SK-N-SH treated with all-trans-retinoic acid at 6 μM for 48 hours (cell line): ENCODE measurements around the gene PGPEP1.

Source experiments
- ATAC-seq: fragments of 200-7000 bp; cut with Tn5 transposase; 3 replicates; pipeline ENCODE4 v1.9.1; 2020; ENCODE audit warnings: mild to moderate bottlenecking, moderate library complexity
- BACH2 ChIP-seq: fragments of 250-450 bp; sonication (Bioruptor Pico); IDR thresholded peaks from 2 replicates; pipeline ENCODE4 v1.9.0; 2021; ENCODE audit warnings: mild to moderate bottlenecking, borderline replicate concordance
- CREB5 ChIP-seq: fragments of 250-450 bp; sonication (Bioruptor Pico); IDR thresholded peaks from 2 replicates; pipeline ENCODE4 v1.5.1; 2020; ENCODE audit warnings: low read depth, mild to moderate bottlenecking, moderate library complexity
- CSDC2 ChIP-seq: fragments of 250-450 bp; sonication (Bioruptor Pico); IDR thresholded peaks from 2 replicates; pipeline ENCODE4 v1.5.0; 2020; ENCODE audit warnings: mild to moderate bottlenecking, moderate library complexity
- ESRRG ChIP-seq: fragments of 250-450 bp; sonication (Bioruptor Pico); IDR thresholded peaks from 2 replicates; pipeline ENCODE4 v1.6.1; 2021; ENCODE audit warnings: mild to moderate bottlenecking
- GLIS3 ChIP-seq: fragments of 250-450 bp; sonication (Bioruptor Pico); IDR thresholded peaks from 2 replicates; pipeline ENCODE4 v1.5.0; 2020; ENCODE audit warnings: mild to moderate bottlenecking, moderate library complexity
- ISL1 ChIP-seq: fragments of 250-450 bp; sonication (Bioruptor Pico); IDR thresholded peaks from 2 replicates; pipeline ENCODE4 v2.1.2; 2022; ENCODE audit warnings: mild to moderate bottlenecking, moderate library complexity
- PPARA ChIP-seq: fragments of 250-450 bp; sonication (Bioruptor Pico); IDR thresholded peaks from 2 replicates; pipeline ENCODE4 v1.5.0; 2020; ENCODE audit warnings: mild to moderate bottlenecking, borderline replicate concordance
- RARB ChIP-seq: fragments of 250-450 bp; sonication (Bioruptor Pico); IDR thresholded peaks from 2 replicates; pipeline ENCODE4 v1.8.0; 2021; ENCODE audit warnings: mild to moderate bottlenecking, moderate library complexity
- SNAI2 ChIP-seq: fragments of 250-450 bp; sonication (Bioruptor Pico); IDR thresholded peaks from 2 replicates; pipeline ENCODE4 v1.5.0; 2020; ENCODE audit warnings: mild to moderate bottlenecking, moderate library complexity
- TCF4 ChIP-seq: fragments of 250-450 bp; sonication (Bioruptor Pico); IDR thresholded peaks from 2 replicates; pipeline ENCODE4 v1.8.0; 2021; ENCODE audit warnings: mild to moderate bottlenecking, moderate library complexity, borderline replicate concordance
- TOX ChIP-seq: fragments of 250-450 bp; sonication (Bioruptor Pico); IDR thresholded peaks from 2 replicates; pipeline ENCODE4 v1.8.0; 2021; ENCODE audit warnings: mild to moderate bottlenecking, moderate library complexity, borderline replicate concordance
- ZFP3 ChIP-seq: fragments of 250-450 bp; sonication (Bioruptor Pico); IDR thresholded peaks from 2 replicates; pipeline ENCODE4 v1.5.0; 2020; ENCODE audit warnings: mild to moderate bottlenecking, moderate library complexity
- ZNF70 ChIP-seq: fragments of 450-650 bp; formaldehyde crosslinking; IDR thresholded peaks from 2 replicates; pipeline ENCODE4 v1.5.0; 2020; ENCODE audit warnings: mild to moderate bottlenecking, moderate library complexity
- ZNF8 ChIP-seq: fragments of 450-650 bp; formaldehyde crosslinking; IDR thresholded peaks from 2 replicates; pipeline ENCODE4 v1.5.0; 2020; ENCODE audit warnings: mild to moderate bottlenecking, moderate library complexity
- TF ChIP-seq, protein P1 (sequence below): fragments of 250-450 bp; sonication (Bioruptor Pico); IDR thresholded peaks from 2 replicates; pipeline ENCODE4 v1.5.0; 2020; ENCODE audit warnings: mild to moderate bottlenecking, moderate library complexity
- TF ChIP-seq, protein P2 (sequence below): fragments of 250-450 bp; sonication (Bioruptor Pico); IDR thresholded peaks from 2 replicates; pipeline ENCODE4 v1.5.1; 2021; ENCODE audit warnings: mild to moderate bottlenecking, moderate library complexity
- TF ChIP-seq, protein P3 (sequence below): fragments of 250-450 bp; sonication (Bioruptor Pico); IDR thresholded peaks from 2 replicates; pipeline ENCODE4 v1.8.0; 2020; ENCODE audit warnings: mild to moderate bottlenecking, moderate library complexity, borderline replicate concordance
- TF ChIP-seq, protein P4 (sequence below): fragments of 250-450 bp; sonication (Bioruptor Pico); IDR thresholded peaks from 2 replicates; pipeline ENCODE4 v1.8.0; 2021; ENCODE audit warnings: low read depth, mild to moderate bottlenecking, moderate library complexity, borderline replicate concordance

Gene PGPEP1

DNA sequence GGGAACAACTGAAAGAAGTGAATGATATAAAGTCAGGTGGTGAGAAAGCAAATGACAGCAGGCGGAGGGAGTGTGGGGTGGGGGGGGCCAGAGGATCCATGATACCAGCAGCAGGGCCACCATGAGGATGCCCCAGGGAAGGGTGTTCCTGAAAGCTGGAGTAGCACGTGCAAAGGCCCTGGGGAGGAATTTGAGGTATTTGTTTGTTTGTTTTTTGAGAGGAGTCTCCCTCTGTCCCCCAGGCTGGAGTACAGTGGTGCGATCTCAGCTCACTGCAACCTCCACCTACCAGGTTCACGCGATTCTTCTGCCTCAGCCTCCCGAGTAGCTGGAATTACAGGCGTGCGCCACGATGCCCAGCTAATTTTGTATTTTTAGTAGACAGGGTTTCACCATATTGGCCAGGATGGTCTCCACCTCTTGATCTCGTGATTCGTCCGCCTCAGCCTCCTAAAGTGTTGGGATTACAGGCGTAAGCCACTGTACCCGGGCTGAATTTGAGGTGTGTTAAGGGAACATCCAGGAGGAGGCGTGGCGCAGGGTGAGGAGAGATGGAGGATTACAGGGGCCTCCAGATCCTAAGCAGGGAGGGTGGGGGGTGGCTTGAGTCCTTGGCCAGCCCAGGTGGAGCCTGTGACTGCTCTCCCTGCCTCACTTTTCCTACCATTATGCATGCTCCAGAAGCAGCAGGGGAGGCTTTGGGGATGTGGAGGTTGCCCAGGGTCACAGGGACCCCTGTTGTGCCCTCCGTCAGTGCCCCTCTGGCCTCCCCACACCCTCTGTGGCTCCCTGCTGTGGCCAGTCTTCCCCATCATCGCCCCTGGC, 46.5 kb upstream of the PGPEP1 start:
- no peak for ATAC-seq
- no peak for TF ChIP-seq BACH2
- no peak for TF ChIP-seq RARB (CRISPR knock-in tag)
- no peak for TF ChIP-seq ESRRG (CRISPR knock-in tag)
- no peak for TF ChIP-seq TOX (CRISPR knock-in tag)
- TF ChIP-seq ZNF8: no peak
- TF ChIP-seq PPARA (CRISPR knock-in tag): no peak
- TF ChIP-seq, protein P1, sequence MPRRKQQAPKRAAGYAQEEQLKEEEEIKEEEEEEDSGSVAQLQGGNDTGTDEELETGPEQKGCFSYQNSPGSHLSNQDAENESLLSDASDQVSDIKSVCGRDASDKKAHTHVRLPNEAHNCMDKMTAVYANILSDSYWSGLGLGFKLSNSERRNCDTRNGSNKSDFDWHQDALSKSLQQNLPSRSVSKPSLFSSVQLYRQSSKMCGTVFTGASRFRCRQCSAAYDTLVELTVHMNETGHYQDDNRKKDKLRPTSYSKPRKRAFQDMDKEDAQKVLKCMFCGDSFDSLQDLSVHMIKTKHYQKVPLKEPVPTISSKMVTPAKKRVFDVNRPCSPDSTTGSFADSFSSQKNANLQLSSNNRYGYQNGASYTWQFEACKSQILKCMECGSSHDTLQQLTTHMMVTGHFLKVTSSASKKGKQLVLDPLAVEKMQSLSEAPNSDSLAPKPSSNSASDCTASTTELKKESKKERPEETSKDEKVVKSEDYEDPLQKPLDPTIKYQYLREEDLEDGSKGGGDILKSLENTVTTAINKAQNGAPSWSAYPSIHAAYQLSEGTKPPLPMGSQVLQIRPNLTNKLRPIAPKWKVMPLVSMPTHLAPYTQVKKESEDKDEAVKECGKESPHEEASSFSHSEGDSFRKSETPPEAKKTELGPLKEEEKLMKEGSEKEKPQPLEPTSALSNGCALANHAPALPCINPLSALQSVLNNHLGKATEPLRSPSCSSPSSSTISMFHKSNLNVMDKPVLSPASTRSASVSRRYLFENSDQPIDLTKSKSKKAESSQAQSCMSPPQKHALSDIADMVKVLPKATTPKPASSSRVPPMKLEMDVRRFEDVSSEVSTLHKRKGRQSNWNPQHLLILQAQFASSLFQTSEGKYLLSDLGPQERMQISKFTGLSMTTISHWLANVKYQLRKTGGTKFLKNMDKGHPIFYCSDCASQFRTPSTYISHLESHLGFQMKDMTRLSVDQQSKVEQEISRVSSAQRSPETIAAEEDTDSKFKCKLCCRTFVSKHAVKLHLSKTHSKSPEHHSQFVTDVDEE: no peak
- no peak for TF ChIP-seq SNAI2 (CRISPR knock-in tag)

DNA sequence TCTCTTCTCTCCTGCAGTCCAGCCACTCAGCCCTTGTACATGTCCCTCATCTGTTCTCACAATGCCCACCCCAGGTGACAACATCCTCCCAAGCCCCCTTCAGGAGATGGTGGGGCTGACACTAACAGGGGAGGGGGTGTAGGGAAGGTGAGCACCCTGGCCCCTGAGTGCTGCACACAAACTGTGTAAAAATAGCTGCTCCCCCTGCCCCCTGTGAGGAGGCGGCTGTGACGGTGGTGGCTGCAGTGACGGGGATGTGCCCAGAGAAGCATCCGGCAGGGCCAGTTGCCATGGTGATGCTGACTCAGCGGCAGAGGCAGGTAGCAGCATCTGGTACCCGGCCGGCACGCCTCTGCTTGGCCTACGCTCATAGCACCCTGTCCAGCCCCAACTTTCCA, 45.9 kb upstream of the PGPEP1 start:
- TF ChIP-seq ZFP3 (CRISPR knock-in tag): no peak
- no peak for ATAC-seq

- ATAC-seq: no peak
- TF ChIP-seq TCF4 (CRISPR knock-in tag) (no peak), CSDC2 (no peak), RARB (CRISPR knock-in tag) (no peak), ZNF70 (no peak), CREB5 (CRISPR knock-in tag) (no peak), ISL1 (no peak), ZNF8 (no peak), BACH2 (no peak), PPARA (CRISPR knock-in tag) (no peak), GLIS3 (no peak), TOX (CRISPR knock-in tag) (no peak), ESRRG (CRISPR knock-in tag) (no peak)
- TF ChIP-seq, protein P2, sequence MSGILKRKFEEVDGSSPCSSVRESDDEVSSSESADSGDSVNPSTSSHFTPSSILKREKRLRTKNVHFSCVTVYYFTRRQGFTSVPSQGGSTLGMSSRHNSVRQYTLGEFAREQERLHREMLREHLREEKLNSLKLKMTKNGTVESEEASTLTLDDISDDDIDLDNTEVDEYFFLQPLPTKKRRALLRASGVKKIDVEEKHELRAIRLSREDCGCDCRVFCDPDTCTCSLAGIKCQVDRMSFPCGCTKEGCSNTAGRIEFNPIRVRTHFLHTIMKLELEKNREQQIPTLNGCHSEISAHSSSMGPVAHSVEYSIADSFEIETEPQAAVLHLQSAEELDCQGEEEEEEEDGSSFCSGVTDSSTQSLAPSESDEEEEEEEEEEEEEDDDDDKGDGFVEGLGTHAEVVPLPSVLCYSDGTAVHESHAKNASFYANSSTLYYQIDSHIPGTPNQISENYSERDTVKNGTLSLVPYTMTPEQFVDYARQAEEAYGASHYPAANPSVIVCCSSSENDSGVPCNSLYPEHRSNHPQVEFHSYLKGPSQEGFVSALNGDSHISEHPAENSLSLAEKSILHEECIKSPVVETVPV (CRISPR knock-in tag): no peak
- TF ChIP-seq, protein P3, sequence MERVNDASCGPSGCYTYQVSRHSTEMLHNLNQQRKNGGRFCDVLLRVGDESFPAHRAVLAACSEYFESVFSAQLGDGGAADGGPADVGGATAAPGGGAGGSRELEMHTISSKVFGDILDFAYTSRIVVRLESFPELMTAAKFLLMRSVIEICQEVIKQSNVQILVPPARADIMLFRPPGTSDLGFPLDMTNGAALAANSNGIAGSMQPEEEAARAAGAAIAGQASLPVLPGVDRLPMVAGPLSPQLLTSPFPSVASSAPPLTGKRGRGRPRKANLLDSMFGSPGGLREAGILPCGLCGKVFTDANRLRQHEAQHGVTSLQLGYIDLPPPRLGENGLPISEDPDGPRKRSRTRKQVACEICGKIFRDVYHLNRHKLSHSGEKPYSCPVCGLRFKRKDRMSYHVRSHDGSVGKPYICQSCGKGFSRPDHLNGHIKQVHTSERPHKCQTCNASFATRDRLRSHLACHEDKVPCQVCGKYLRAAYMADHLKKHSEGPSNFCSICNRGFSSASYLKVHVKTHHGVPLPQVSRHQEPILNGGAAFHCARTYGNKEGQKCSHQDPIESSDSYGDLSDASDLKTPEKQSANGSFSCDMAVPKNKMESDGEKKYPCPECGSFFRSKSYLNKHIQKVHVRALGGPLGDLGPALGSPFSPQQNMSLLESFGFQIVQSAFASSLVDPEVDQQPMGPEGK (CRISPR knock-in tag): no peak
- TF ChIP-seq, protein P4, sequence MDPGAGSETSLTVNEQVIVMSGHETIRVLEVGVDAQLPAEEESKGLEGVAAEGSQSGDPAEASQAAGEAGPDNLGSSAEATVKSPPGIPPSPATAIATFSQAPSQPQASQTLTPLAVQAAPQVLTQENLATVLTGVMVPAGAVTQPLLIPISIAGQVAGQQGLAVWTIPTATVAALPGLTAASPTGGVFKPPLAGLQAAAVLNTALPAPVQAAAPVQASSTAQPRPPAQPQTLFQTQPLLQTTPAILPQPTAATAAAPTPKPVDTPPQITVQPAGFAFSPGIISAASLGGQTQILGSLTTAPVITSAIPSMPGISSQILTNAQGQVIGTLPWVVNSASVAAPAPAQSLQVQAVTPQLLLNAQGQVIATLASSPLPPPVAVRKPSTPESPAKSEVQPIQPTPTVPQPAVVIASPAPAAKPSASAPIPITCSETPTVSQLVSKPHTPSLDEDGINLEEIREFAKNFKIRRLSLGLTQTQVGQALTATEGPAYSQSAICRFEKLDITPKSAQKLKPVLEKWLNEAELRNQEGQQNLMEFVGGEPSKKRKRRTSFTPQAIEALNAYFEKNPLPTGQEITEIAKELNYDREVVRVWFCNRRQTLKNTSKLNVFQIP (CRISPR knock-in tag): no peak
- TF ChIP-seq, protein P1: no peak
Measured at GRCh38 chr19:18295034-18295451, 45.4 kb upstream of the PGPEP1 start.
